ENCODE results near the gene BRD4.

GRCh38 chr19:15225760-15226159 lies 106.6 kb downstream of the BRD4 start:
- TF ChIP-seq CTCF (IDR thresholded peaks at IDR 0.05) (no peak), POLR2A (IDR thresholded peaks at IDR 0.05) (no peak), POLR2AphosphoS5 (IDR thresholded peaks at IDR 0.05; ENCODE audit: insufficient read depth in 1 of 2, low read depth in 1 of 2) (no peak)

Data from vagina (tissue), 2 donors.